ENCODE measurements around the gene KIF17.

KIF17 gene

GRCh38 chr1:20705203-20705755 lies 12.5 kb downstream of the KIF17 start:
- TF ChIP-seq CTCF (IDR thresholded peaks at IDR 0.05; ENCODE audit: extremely low read depth, insufficient read depth, missing control alignments): no peak
- in situ Hi-C loops (cut with MboI; ENCODE audit: low pct_unique_long_range_greater_than_20kb, low sequenced_read_pairs, unreplicated experiment): no loop called here
- no peak for DNase-seq (ENCODE audit: low spot score)

DNA sequence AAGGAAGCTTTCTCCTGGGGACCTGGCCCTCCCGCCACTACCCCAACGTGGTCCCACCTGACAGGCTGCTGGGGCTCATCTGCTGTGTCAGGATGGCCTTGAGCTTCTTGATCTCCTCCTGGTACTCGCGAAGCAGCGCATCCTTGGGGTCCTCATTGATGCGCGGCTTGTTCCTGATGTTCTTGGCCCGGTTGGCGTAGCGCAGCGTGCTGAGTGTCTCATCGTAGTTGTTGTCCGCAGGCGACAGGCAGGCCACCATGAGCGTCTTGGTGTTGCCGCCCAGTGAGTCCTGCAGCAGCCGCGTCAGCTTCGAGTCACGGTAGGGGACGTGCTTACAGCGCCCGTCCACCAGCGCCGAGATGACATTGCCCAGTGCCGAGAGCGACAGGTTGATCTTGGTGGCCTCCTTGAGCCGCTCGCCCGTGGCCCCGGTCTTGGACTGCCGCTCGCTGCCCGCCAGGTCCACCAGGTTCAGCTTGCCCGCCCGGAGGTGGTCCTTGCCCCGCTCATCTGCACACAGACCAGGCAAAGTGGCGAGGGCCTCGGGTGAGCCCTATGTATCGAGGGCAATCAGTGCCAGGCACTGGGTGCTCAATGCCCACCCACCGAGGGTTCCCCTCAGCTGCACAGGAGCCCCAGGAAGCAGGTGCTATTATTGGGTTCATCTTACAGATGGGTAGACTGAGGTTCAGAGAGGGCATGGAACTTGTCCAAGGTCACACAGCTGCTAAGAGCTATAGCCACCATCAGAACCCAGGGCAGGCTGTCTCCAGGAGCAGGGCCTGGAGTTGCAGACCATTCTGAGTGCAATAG lies 13.2 kb downstream of the KIF17 start:
- DNase-seq (ENCODE audit: low spot score): no peak
- in situ Hi-C loops (cut with MboI; ENCODE audit: low pct_unique_long_range_greater_than_20kb, low sequenced_read_pairs, unreplicated experiment): no loop called here
- no peak for TF ChIP-seq CTCF (IDR thresholded peaks at IDR 0.05; ENCODE audit: extremely low read depth, insufficient read depth, missing control alignments)

DNA sequence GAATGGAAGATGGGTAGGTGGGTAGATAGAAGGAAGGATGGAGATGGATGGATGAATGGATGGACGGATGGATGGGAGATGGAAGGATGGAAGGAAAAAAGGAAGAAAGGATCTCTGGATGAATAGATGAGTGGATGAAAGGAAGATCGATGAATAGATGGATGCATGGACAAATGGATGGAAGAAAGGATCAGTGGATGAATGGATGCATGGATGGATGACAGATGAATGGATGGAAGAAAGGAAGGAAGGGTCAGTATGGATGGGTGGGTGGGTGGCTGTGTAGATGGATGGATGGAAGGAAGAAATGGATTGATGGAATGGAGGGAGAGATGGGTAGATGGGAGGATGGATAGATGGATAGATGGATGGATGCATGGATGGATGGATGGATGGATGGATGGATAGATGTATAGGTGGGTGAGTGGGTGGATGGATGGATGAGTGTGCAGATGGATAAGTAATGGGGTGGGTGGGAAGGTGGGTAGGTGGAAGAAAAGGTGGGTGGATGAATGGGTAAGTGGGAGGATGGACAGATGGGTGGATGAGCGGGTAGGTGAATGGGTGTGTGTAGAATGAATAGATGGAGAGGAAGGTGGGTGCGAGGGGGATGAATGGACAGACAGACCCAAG lies 14.6 kb downstream of the KIF17 start:
- TF ChIP-seq CTCF (IDR thresholded peaks at IDR 0.05; ENCODE audit: extremely low read depth, insufficient read depth, missing control alignments): no peak
- no peak for DNase-seq (ENCODE audit: low spot score)
- in situ Hi-C loops (cut with MboI; ENCODE audit: low pct_unique_long_range_greater_than_20kb, low sequenced_read_pairs, unreplicated experiment): no loop called here

- in situ Hi-C loops (cut with MboI; ENCODE audit: low pct_unique_long_range_greater_than_20kb, low sequenced_read_pairs, unreplicated experiment): no loop called here
- peak; percentile 22 for TF ChIP-seq CTCF (IDR thresholded peaks at IDR 0.05; ENCODE audit: extremely low read depth, insufficient read depth, missing control alignments)
- DNase-seq (ENCODE audit: low spot score): no peak
Observed at GRCh38 chr1:20702416-20702815, 15.4 kb downstream of the KIF17 start.

- DNase-seq (ENCODE audit: low spot score): no peak
- in situ Hi-C loops (cut with MboI; ENCODE audit: low pct_unique_long_range_greater_than_20kb, low sequenced_read_pairs, unreplicated experiment): no loop called here
- no peak for TF ChIP-seq CTCF (IDR thresholded peaks at IDR 0.05; ENCODE audit: extremely low read depth, insufficient read depth, missing control alignments)
Observed at GRCh38 chr1:20701847-20702246, 16.0 kb downstream of the KIF17 start.

DNA sequence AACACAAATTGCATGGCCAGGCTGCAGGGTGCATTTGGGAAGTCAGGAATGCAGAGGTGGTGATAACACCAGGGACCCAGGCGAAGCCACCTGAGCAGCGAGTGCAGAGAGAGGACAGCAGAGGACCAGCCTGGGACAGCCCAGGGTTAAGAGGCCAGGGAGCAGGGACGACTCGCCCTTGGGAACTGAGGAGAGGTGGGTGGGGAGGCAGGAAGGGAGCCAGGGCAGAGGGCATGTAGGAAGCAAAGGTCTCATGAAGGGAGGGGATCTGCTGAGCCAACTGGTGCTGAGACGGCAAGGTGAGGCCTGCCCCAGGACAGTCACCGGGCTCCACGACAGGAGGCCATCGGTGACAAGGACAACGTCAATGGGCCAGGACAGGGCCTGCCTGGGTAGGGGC lies 16.4 kb downstream of the KIF17 start:
- in situ Hi-C loops (cut with MboI; ENCODE audit: low pct_unique_long_range_greater_than_20kb, low sequenced_read_pairs, unreplicated experiment): no loop called here
- no peak for DNase-seq (ENCODE audit: low spot score)
- TF ChIP-seq CTCF (IDR thresholded peaks at IDR 0.05; ENCODE audit: extremely low read depth, insufficient read depth, missing control alignments): no peak
